H1 (cell line): ENCODE measurements around the gene SH3RF2. TPM values are rescaled to one million over a fixed set of nuclear protein-coding genes. Genes with fewer than 3 reads are reported as not detected.

Source experiments
- CTCF ChIA-PET: fragments of 300-600 bp; sonication (Branson Sonifier 250); formaldehyde crosslinking; loops from one replicate; lab custom pipeline; 2021; ENCODE audit not compliant: partially characterized antibody; lab: Charles Lee
- POLR2A ChIA-PET: fragments of 300-600 bp; sonication (Branson Sonifier 250); formaldehyde crosslinking; loops from one replicate; lab custom pipeline; 2021; ENCODE audit warnings: inconsistent platforms; ENCODE audit not compliant: partially characterized antibody; lab: Charles Lee
- DNase-seq, 2 experiments: peaks; one replicate each; pipeline versions ENCODE4 v3.0.0 to v3.0.0-alpha.2; 2010 to 2022; ENCODE audit warnings: low spot score in 2 of 2, low read depth in 1 of 2, mixed read lengths in 1 of 2
- FAIRE-seq: peaks from 2 replicates; lab custom pipeline; 2011; peaks lifted over from hg19 to GRCh38; lab: Jason Lieb, UNC
- H2AFZ ChIP-seq: 2 replicates; pipeline ENCODE4 v1.8.1; 2012; ENCODE audit warnings: low read length, inconsistent platforms
- H2AK5ac ChIP-seq: 2 replicates; pipeline ENCODE4 v1.6.1; 2013; ENCODE audit warnings: low read depth, low read length
- H2BK120ac ChIP-seq: replicated peaks from 2 replicates; pipeline ENCODE3; 2013; ENCODE audit warnings: low read depth, low read length, inconsistent platforms
- H2BK12ac ChIP-seq: 2 replicates; pipeline ENCODE4 v1.6.1; 2013; ENCODE audit warnings: low read depth, low read length
- H2BK15ac ChIP-seq: 2 replicates; pipeline ENCODE4 v1.6.1; 2013; ENCODE audit warnings: low read length
- H2BK20ac ChIP-seq: 2 replicates; pipeline ENCODE4 v1.6.1; 2013; ENCODE audit warnings: low read length
- H2BK5ac ChIP-seq: 2 replicates; pipeline ENCODE4 v1.6.1; 2013; ENCODE audit warnings: low read depth, low read length
- H3K14ac ChIP-seq: 2 replicates; pipeline ENCODE4 v1.6.1; 2013; ENCODE audit warnings: inconsistent platforms; ENCODE audit not compliant: insufficient read length
- H3K18ac ChIP-seq: 2 replicates; pipeline ENCODE4 v1.6.1; 2013; ENCODE audit warnings: low read length; ENCODE audit errors: extremely low read depth
- H3K23ac ChIP-seq: 2 replicates; pipeline ENCODE4 v1.6.1; 2013; ENCODE audit warnings: inconsistent platforms; ENCODE audit not compliant: insufficient read length
- H3K23me2 ChIP-seq: 2 replicates; pipeline ENCODE4 v1.6.1; 2013; ENCODE audit warnings: low read depth, low read length
- H3K27ac ChIP-seq: 2 replicates; pipeline ENCODE4 v1.6.1; 2011; ENCODE audit warnings: low read depth, low read length, inconsistent platforms
- H3K27me3 ChIP-seq, 4 experiments: replicated peaks in 1 of 4; 1 replicate in 1 of 4; 2 replicates in 3 of 4; pipeline versions ENCODE4 v1.6.1 to v1.8.1; 2011 to 2013; ENCODE audit warnings: low read length in 3 of 4, mild to moderate bottlenecking in 3 of 4, inconsistent platforms in 2 of 4, mixed read lengths in 2 of 4, moderate library complexity in 1 of 4; ENCODE audit not compliant: control insufficient read depth in 3 of 4, insufficient read depth in 3 of 4; ENCODE audit errors: extremely low read depth in 1 of 4
- H3K36me3 ChIP-seq, 4 experiments: 2 replicates each; pipeline versions ENCODE4 v1.6.1 to v1.8.1; 2011 to 2013; ENCODE audit warnings: mild to moderate bottlenecking in 4 of 4, low read length in 3 of 4, moderate library complexity in 2 of 4, control low read depth in 1 of 4, inconsistent platforms in 1 of 4; ENCODE audit not compliant: insufficient read depth in 4 of 4, control insufficient read depth in 2 of 4
- H3K4ac ChIP-seq: replicated peaks from 2 replicates; pipeline ENCODE3; 2013; ENCODE audit warnings: low read length, low read depth, mixed read lengths, inconsistent platforms; ENCODE audit not compliant: insufficient read length
- H3K4me1 ChIP-seq, 4 experiments: replicated peaks in 1 of 4; 1 replicate in 1 of 4; 2 replicates in 3 of 4; pipeline versions ENCODE4 v1.6.1 to v1.8.1; 2011 to 2013; ENCODE audit warnings: low read length in 3 of 4, inconsistent platforms in 2 of 4, mixed read lengths in 1 of 4; ENCODE audit not compliant: insufficient read depth in 4 of 4, control insufficient read depth in 3 of 4
- H3K4me2 ChIP-seq, 2 experiments: 2 replicates each; pipeline versions ENCODE4 v1.6.1 to v1.8.1; 2011 to 2013; ENCODE audit warnings: low read depth in 2 of 2, low read length in 2 of 2, control low read depth in 1 of 2, inconsistent platforms in 1 of 2, mild to moderate bottlenecking in 1 of 2; ENCODE audit not compliant: insufficient read depth in 1 of 2
- H3K4me3 ChIP-seq, 4 experiments: fragments of 200-600, 300-600 bp in 1 of 4; sonication (generic), shearing (Covaris generic), sonication (Bioruptor Twin) in 1 of 4; 2 replicates each; pipeline versions ENCODE4 v1.5.1 to v1.8.1; 2011 to 2016; ENCODE audit warnings: low read length in 4 of 4, low read depth in 3 of 4, control low read depth in 2 of 4, inconsistent platforms in 2 of 4, mild to moderate bottlenecking in 2 of 4, mixed read lengths in 1 of 4, moderate library complexity in 1 of 4; ENCODE audit not compliant: insufficient read depth in 2 of 4; ENCODE audit errors: extremely low read depth in 1 of 4
- H3K56ac ChIP-seq: replicated peaks from 2 replicates; pipeline ENCODE3; 2013; ENCODE audit warnings: low read depth, mild to moderate bottlenecking, mixed read lengths, low read length, inconsistent platforms; ENCODE audit not compliant: insufficient read length
- H3K79me1 ChIP-seq: 2 replicates; pipeline ENCODE4 v1.6.1; 2013; ENCODE audit warnings: low read depth, low read length, control low read depth
- H3K79me2 ChIP-seq, 2 experiments: 2 replicates each; pipeline versions ENCODE4 v1.6.1 to v1.8.1; 2012 to 2013; ENCODE audit warnings: low read length in 2 of 2, mild to moderate bottlenecking in 2 of 2, inconsistent platforms in 1 of 2; ENCODE audit not compliant: insufficient read depth in 2 of 2, control insufficient read depth in 1 of 2
- H3K9ac ChIP-seq, 4 experiments: replicated peaks in 1 of 4; 1 replicate in 1 of 4; 2 replicates in 3 of 4; pipeline versions ENCODE4 v1.6.1 to v1.8.1; 2011 to 2013; ENCODE audit warnings: low read depth in 3 of 4, low read length in 3 of 4, control low read depth in 2 of 4, mild to moderate bottlenecking in 2 of 4, moderate library complexity in 2 of 4, inconsistent platforms in 1 of 4; ENCODE audit errors: extremely low read depth in 1 of 4
- H3K9me3 ChIP-seq, 2 experiments: 2 replicates each; pipeline versions ENCODE4 v1.6.1 to v1.8.1; 2012 to 2013; ENCODE audit warnings: mild to moderate bottlenecking in 2 of 2, moderate library complexity in 2 of 2, control low read depth in 1 of 2, inconsistent platforms in 1 of 2, low read depth in 1 of 2, low read length in 1 of 2, mixed read lengths in 1 of 2; ENCODE audit not compliant: insufficient read depth in 2 of 2
- H4K20me1 ChIP-seq, 2 experiments: replicated peaks in 1 of 2; 2 replicates each; pipeline versions ENCODE3 to v1.8.1; 2011 to 2013; ENCODE audit warnings: inconsistent platforms in 2 of 2, low read length in 2 of 2, mild to moderate bottlenecking in 1 of 2; ENCODE audit not compliant: insufficient read depth in 2 of 2, control insufficient read depth in 1 of 2
- H4K5ac ChIP-seq: 2 replicates; pipeline ENCODE4 v1.6.1; 2013; ENCODE audit warnings: low read length, low read depth, mixed read lengths, inconsistent platforms; ENCODE audit not compliant: insufficient read length
- H4K8ac ChIP-seq: 2 replicates; pipeline ENCODE4 v1.8.0; 2013; ENCODE audit warnings: mild to moderate bottlenecking, moderate library complexity, low read length, inconsistent platforms; ENCODE audit not compliant: insufficient read depth; ENCODE audit errors: extremely low read depth
- H4K91ac ChIP-seq: replicated peaks from 2 replicates; pipeline ENCODE3; 2013; ENCODE audit warnings: low read length, mixed read lengths, inconsistent platforms; ENCODE audit not compliant: insufficient read length
- E2F6 ChIP-seq: IDR thresholded peaks from 2 replicates; pipeline ENCODE4 v1.6.1; 2012; ENCODE audit warnings: inconsistent platforms
- EZH2 ChIP-seq: fragments of 200-600 bp; sonication (generic); IDR thresholded peaks from 2 replicates; pipeline ENCODE4 v1.7.1; 2012; ENCODE audit warnings: low read depth, mild to moderate bottlenecking, moderate library complexity, low read length, inconsistent platforms; ENCODE audit not compliant: severe bottlenecking
- JUND ChIP-seq: IDR thresholded peaks from 2 replicates; pipeline ENCODE4 v1.6.1; 2011; ENCODE audit warnings: mild to moderate bottlenecking, improper control_type of control experiment, low read length
- MAFK ChIP-seq: IDR thresholded peaks from 2 replicates; pipeline ENCODE4 v1.6.1; 2012; ENCODE audit warnings: low read depth, mild to moderate bottlenecking, improper control_type of control experiment, low read length
- MAX ChIP-seq: IDR thresholded peaks from 2 replicates; pipeline ENCODE4 v1.6.1; 2012; ENCODE audit warnings: inconsistent platforms
- RAD21 ChIP-seq, 2 experiments: IDR thresholded peaks in 1 of 2; conservative IDR thresholded peaks in 1 of 2; 2 replicates each; pipeline ENCODE4 v1.6.1; 2011; ENCODE audit warnings: low read depth in 2 of 2, low read length in 2 of 2, improper control_type of control experiment in 1 of 2, inconsistent platforms in 1 of 2, mild to moderate bottlenecking in 1 of 2, moderate library complexity in 1 of 2
- TAF1 ChIP-seq: IDR thresholded peaks from 2 replicates; pipeline ENCODE4 v1.6.1; 2011; ENCODE audit warnings: mild to moderate bottlenecking, low read depth, low read length
- WGBS, 2 experiments: shearing (Covaris generic) in 1 of 2; methylation state at CpG; one replicate each; pipeline versions ENCODE4 v1.1.6 to v1.1.7; 2013 to 2015; ENCODE audit warnings: low lambda C conversion rate in 2 of 2, mixed read lengths in 2 of 2, inconsistent platforms in 1 of 2, low coverage in 1 of 2, missing lambda C conversion rate in 1 of 2; ENCODE audit not compliant: insufficient replicate concordance in 2 of 2, insufficient coverage in 1 of 2, insufficient read length in 1 of 2; ENCODE audit errors: extremely low coverage in 1 of 2, missing lambda C conversion rate in 1 of 2; 5-methylcytosine and 5-hydroxymethylcytosine counted together
- polyA plus RNA-seq, 7 experiments: library from polyadenylated mRNA; depleted of rRNA in 3 of 7; stranded (reverse) in 5 of 7; unstranded in 2 of 7; fragments of >200 nt in 5 of 7; fragments of 200-250 nt in 2 of 7; gene quantifications; 1 replicate in 5 of 7; 2 replicates in 1 of 7; 4 replicates in 1 of 7; pipeline versions ENCODE4 v1.2.1 to v1.2.3, GENCODE V29; 2011 to 2013; ENCODE audit warnings: missing spikeins in 2 of 7, mixed read lengths in 2 of 7
- total RNA-seq: library from RNA; stranded (reverse); fragmentation: NEBNext Ultra II Directional; extraction: Animal tissue kit (Norgen Biotek cat#: 25700); gene quantifications from 2 replicates; pipeline ENCODE4 v1.2.1, GENCODE V29; 2021

The SH3RF2 gene
- total and polyA plus RNA-seq, 2 of the 8 experiments (the other 6 are each of a cell fraction or from before 2014, with no cell fraction given), result 0.80 to 0.95 TPM

GRCh38 chr5:145937432-145938250 lies 1.3 kb downstream of the SH3RF2 start:
- H3K4ac ChIP-seq, result no peak overlapping the region
- no peak overlapping the region for H3K23ac ChIP-seq
- no peak overlapping the region for H4K5ac ChIP-seq
- H3K9ac ChIP-seq, result no peak overlapping the region; a peak in 1 of 7 replicates
- H3K4me3 ChIP-seq, result peak overlapping the region in 1 of 4 experiments; percentile 57; a peak in 1 of 8 replicates
- H3K9me3 ChIP-seq, result no peaks in the 10 kb centered on the region
- POLR2A ChIA-PET, result interaction anchor here (0.8 kb wide), 1 partner anchor 16 kb away, joined by 3 read pairs; no protein-coding TSS in a partner anchor
- H3K79me2 ChIP-seq, result no peaks in the 10 kb centered on the region
- peak overlapping the region; percentile 84; the same call in 1 of the 2 replicates for H2BK20ac ChIP-seq
- peak overlapping the region; percentile 76 for H4K91ac ChIP-seq
- no peaks in the 10 kb centered on the region for H4K20me1 ChIP-seq
- H2BK120ac ChIP-seq, result peak overlapping the region; percentile 60
- H3K23me2 ChIP-seq, result peaks cover 4% of the 10 kb centered on the region; the same call in 1 of the 2 replicates
- WGBS, 2 experiments, result 63% methylated on average over 23 of the region's 23 CpGs; no CpG with 5 or more reads in 1 of the 2 experiments
- H3K36me3 ChIP-seq, result no peaks in the 10 kb centered on the region
- TF ChIP-seq MAX (peak; percentile 84), E2F6 (peak; percentile 88), JUND (peak; percentile 12; the same call in 1 of the 2 replicates), MAFK (no peak), RAD21 (IDR thresholded peaks at IDR 0.05 in 1 of 2, conservative IDR thresholded peaks at IDR 0.05 in 1 of 2; ENCODE audit: low read depth in 2 of 2, low read length in 2 of 2) (0 out of 4 replicates have a peak, but pooled peaks of 1 of the 2 experiments have one; percentile 6), EZH2 (no peak), TAF1 (0 out of 2 replicates have a peak, but pooled peaks have one; percentile 15)
- H3K4me2 ChIP-seq, result peak overlapping the region; percentile 43 to 87
- no peak overlapping the region for H3K56ac ChIP-seq
- H3K79me1 ChIP-seq, result no peaks in the 10 kb centered on the region
- no peak overlapping the region for H3K27ac ChIP-seq
- peaks cover 12 to 19% (median 14%) of the 10 kb centered on the region in 4 experiments for H3K4me1 ChIP-seq
- H2BK5ac ChIP-seq, result peak overlapping the region; percentile 3; the same call in 1 of the 2 replicates
- peak overlapping the region; percentile 6 for H2BK12ac ChIP-seq
- peak overlapping the region; percentile 13; the same call in 1 of the 2 replicates for H2BK15ac ChIP-seq
- FAIRE-seq, result no peak
- CTCF ChIA-PET, result interaction anchor here (0.7 to 6.2 kb wide), 7 partner anchors 29 to 112 kb away, joined by 3 to 22 read pairs (median 4); no protein-coding TSS in a partner anchor
- peaks cover 0 to 5% (median 0%) of the 10 kb centered on the region in 4 experiments; a peak in 2 of 7 replicates for H3K27me3 ChIP-seq
- DNase-seq, result peak; percentile 13 to 51
- no peak overlapping the region for H2AK5ac ChIP-seq
- peak overlapping the region; percentile 60; the same call in 1 of the 2 replicates for H3K18ac ChIP-seq
- H3K14ac ChIP-seq, result no peak overlapping the region
- H2AFZ ChIP-seq, result peak overlapping the region; percentile 95
- no peak overlapping the region; the same call in 1 of the 2 replicates for H4K8ac ChIP-seq
